Measurements from ENCODE around the gene STAT3. TPM values are rescaled to one million over a fixed set of nuclear protein-coding genes. Genes with fewer than 3 reads are reported as not detected.
"Not testable (repeated sequence)": the region's sequence is repeated elsewhere in the genome, so short reads cannot be mapped to it uniquely, and the experiment has no call there.

The STAT3 gene
- total RNA-seq, 4 donors from 2014 or later, result 88.4 to 203 (median 130) TPM

- DNase-seq (no peak), ATAC-seq (no peak)
- no peaks in the 10 kb centered on the region for H3K4me1 ChIP-seq
- no peak overlapping the region for H3K27ac ChIP-seq
- intact Hi-C loops (cut with DNase I; ENCODE audit: low total_unique reads), result no loop called here
- in situ Hi-C loops (cut with MboI; ENCODE audit: low sequenced_read_pairs in 4 of 4), result no loop called here
- no peaks in the 10 kb centered on the region for H3K9me3 ChIP-seq
- H3K27me3 ChIP-seq, result no peaks in the 10 kb centered on the region
- TF ChIP-seq CTCF (IDR thresholded peaks at IDR 0.05 in 4 of 5, conservative IDR thresholded peaks at IDR 0.05 in 1 of 5), result no peak
- TF ChIP-seq POLR2A (IDR thresholded peaks at IDR 0.05), result no peak
- H3K36me3 ChIP-seq, result peaks cover 0 to 64% of the 10 kb centered on the region in 2 donors
- no peak overlapping the region for H3K4me3 ChIP-seq
Measured at GRCh38 chr17:42304187-42305030, 83.8 kb downstream of the STAT3 start.

- DNase-seq (no peak), ATAC-seq (no peak)
- Histone ChIP-seq H3K4me1 (no peaks in the 10 kb centered on the region), H3K9me3 (no peaks in the 10 kb centered on the region), H3K27ac (no peak overlapping the region), H3K36me3 (peaks cover 0 to 71% of the 10 kb centered on the region in 2 donors), H3K27me3 (no peaks in the 10 kb centered on the region), H3K4me3 (no peak overlapping the region)
- in situ Hi-C loops (cut with MboI; ENCODE audit: low sequenced_read_pairs in 4 of 4) (no loop called here), intact Hi-C loops (cut with DNase I; ENCODE audit: low total_unique reads) (no loop called here)
- no peak for TF ChIP-seq POLR2A (IDR thresholded peaks at IDR 0.05)
- TF ChIP-seq CTCF (IDR thresholded peaks at IDR 0.05 in 4 of 5, conservative IDR thresholded peaks at IDR 0.05 in 1 of 5), result no peak
Measured at GRCh38 chr17:42303694-42304093, 84.5 kb downstream of the STAT3 start.

- Histone ChIP-seq H3K27me3 (no peaks in the 10 kb centered on the region), H3K4me1 (no peaks in the 10 kb centered on the region), H3K36me3 (peaks cover 0 to 69% of the 10 kb centered on the region in 2 donors), H3K27ac (no peak overlapping the region), H3K4me3 (no peak overlapping the region), H3K9me3 (no peaks in the 10 kb centered on the region)
- intact Hi-C loops (cut with DNase I; ENCODE audit: low total_unique reads), result no loop called here
- in situ Hi-C loops (cut with MboI; ENCODE audit: low sequenced_read_pairs in 4 of 4), result no loop called here
- DNase-seq (no peak), ATAC-seq (no peak)
- no peak for TF ChIP-seq CTCF (IDR thresholded peaks at IDR 0.05 in 4 of 5, conservative IDR thresholded peaks at IDR 0.05 in 1 of 5)
- no peak for TF ChIP-seq POLR2A (IDR thresholded peaks at IDR 0.05)
Measured at GRCh38 chr17:42301022-42301421, 87.2 kb downstream of the STAT3 start.

GRCh38 chr17:42299913-42300312, 88.3 kb downstream of the STAT3 start:
- H3K27me3 ChIP-seq; H3K4me3 ChIP-seq; DNase-seq; intact Hi-C loops (cut with DNase I; ENCODE audit: low total_unique reads); H3K4me1 ChIP-seq; H3K27ac ChIP-seq; ATAC-seq; H3K9me3 ChIP-seq; in situ Hi-C loops (cut with MboI; ENCODE audit: low sequenced_read_pairs in 4 of 4): not testable (repeated sequence)
- peaks cover 0 to 77% of the 10 kb centered on the region in 2 donors for H3K36me3 ChIP-seq

GRCh38 chr17:42299361-42299760, 88.9 kb downstream of the STAT3 start:
- DNase-seq; intact Hi-C loops (cut with DNase I; ENCODE audit: low total_unique reads); H3K4me1 ChIP-seq; ATAC-seq; H3K9me3 ChIP-seq; H3K27me3 ChIP-seq; H3K27ac ChIP-seq; in situ Hi-C loops (cut with MboI; ENCODE audit: low sequenced_read_pairs in 4 of 4); H3K4me3 ChIP-seq: not testable (repeated sequence)
- peaks cover 0 to 72% of the 10 kb centered on the region in 2 donors for H3K36me3 ChIP-seq

GRCh38 chr17:42297775-42298174, 90.5 kb downstream of the STAT3 start:
- H3K4me1 ChIP-seq; H3K27ac ChIP-seq; H3K9me3 ChIP-seq; intact Hi-C loops (cut with DNase I; ENCODE audit: low total_unique reads); H3K27me3 ChIP-seq; in situ Hi-C loops (cut with MboI; ENCODE audit: low sequenced_read_pairs in 4 of 4); H3K4me3 ChIP-seq; ATAC-seq; DNase-seq: not testable (repeated sequence)
- H3K36me3 ChIP-seq, result peaks cover 0 to 63% of the 10 kb centered on the region in 2 donors
